Hepatocyte (in vitro differentiated cells): ENCODE results near the gene NTS. TPM values are rescaled to one million over a fixed set of nuclear protein-coding genes. Genes with fewer than 3 reads are reported as not detected.

Experiments
- DNase-seq: peaks from one replicate; pipeline ENCODE4 v3.0.0-alpha.2; 2016; ENCODE audit warnings: low spot score
- H2AFZ ChIP-seq: fragments of 200-600 bp; sonication (generic); 2 replicates; pipeline ENCODE4 v1.6.0; 2016; ENCODE audit warnings: antibody characterized with exemption, mild to moderate bottlenecking
- H3K27ac ChIP-seq: fragments of 200-600 bp; sonication (generic); 2 replicates; pipeline ENCODE4 v1.5.1; 2016; ENCODE audit warnings: mild to moderate bottlenecking
- H3K27me3 ChIP-seq: fragments of 200-600 bp; sonication (generic); 2 replicates; pipeline ENCODE4 v1.6.1; 2016
- H3K36me3 ChIP-seq: fragments of 200-600 bp; sonication (generic); replicated peaks from 2 replicates; pipeline ENCODE4 v1.5.1; 2016; ENCODE audit warnings: low read depth; ENCODE audit not compliant: insufficient read depth
- H3K4me1 ChIP-seq: fragments of 200-600 bp; sonication (generic); 2 replicates; pipeline ENCODE4 v1.5.1; 2016; ENCODE audit warnings: mild to moderate bottlenecking, moderate library complexity; ENCODE audit not compliant: insufficient read depth
- H3K4me2 ChIP-seq: fragments of 200-600 bp; sonication (generic); 2 replicates; pipeline ENCODE4 v1.6.0; 2016
- H3K4me3 ChIP-seq: fragments of 200-600 bp; sonication (generic); 2 replicates; pipeline ENCODE4 v1.5.1; 2016; ENCODE audit warnings: mild to moderate bottlenecking
- H3K79me2 ChIP-seq: fragments of 200-600 bp; sonication (generic); 2 replicates; pipeline ENCODE4 v1.6.0; 2017; ENCODE audit warnings: mild to moderate bottlenecking
- H3K9me2 ChIP-seq: fragments of 200-600 bp; sonication (generic); replicated peaks from 2 replicates; pipeline ENCODE4 v1.6.0; 2017; ENCODE audit warnings: mild to moderate bottlenecking; ENCODE audit not compliant: insufficient read depth
- H3K9me3 ChIP-seq: fragments of 200-600 bp; sonication (generic); 2 replicates; pipeline ENCODE4 v1.5.1; 2016; ENCODE audit warnings: low read depth, mild to moderate bottlenecking
- H4K20me1 ChIP-seq: fragments of 200-600 bp; sonication (generic); 2 replicates; pipeline ENCODE4 v1.6.0; 2016; ENCODE audit warnings: mild to moderate bottlenecking; ENCODE audit not compliant: insufficient read depth, poor library complexity, severe bottlenecking
- CTCF ChIP-seq: fragments of 200-600 bp; sonication (generic); IDR thresholded peaks from 2 replicates; pipeline ENCODE4 v1.5.1; 2016; ENCODE audit warnings: antibody characterized with exemption, mild to moderate bottlenecking; ENCODE audit not compliant: poor library complexity
- EZH2 ChIP-seq: fragments of 200-600 bp; sonication (generic); IDR thresholded peaks from 2 replicates; pipeline ENCODE4 v1.6.1; 2016; ENCODE audit warnings: antibody characterized with exemption, mild to moderate bottlenecking, borderline replicate concordance
- EZH2phosphoT487 ChIP-seq: fragments of 200-600 bp; sonication (generic); IDR thresholded peaks from one replicate; pipeline ENCODE4 v1.6.1; 2018; ENCODE audit warnings: antibody characterized with exemption, mild to moderate bottlenecking, low read depth, moderate library complexity; ENCODE audit not compliant: unreplicated experiment, severe bottlenecking
- WGBS: methylation state at CpG from one replicate; pipeline ENCODE4 v1.1.6; 2016; ENCODE audit warnings: low lambda C conversion rate; ENCODE audit errors: missing lambda C conversion rate; 5-methylcytosine and 5-hydroxymethylcytosine counted together
- polyA plus RNA-seq: library from polyadenylated mRNA; unstranded; fragments of >200 nt; fragmentation: Nextera tagmentation; extraction: Ambion mirVana; gene quantifications from 2 replicates; pipeline ENCODE4 v1.2.1, GENCODE V29; 2016
- total RNA-seq: library from RNA; depleted of rRNA; stranded (reverse); fragments of >200 nt; gene quantifications from 2 replicates; pipeline ENCODE4 v1.2.3, GENCODE V29; 2014

NTS gene
- total and polyA plus RNA-seq, 2 experiments from 2014 or later, result 3.2 to 18.4 TPM

DNA sequence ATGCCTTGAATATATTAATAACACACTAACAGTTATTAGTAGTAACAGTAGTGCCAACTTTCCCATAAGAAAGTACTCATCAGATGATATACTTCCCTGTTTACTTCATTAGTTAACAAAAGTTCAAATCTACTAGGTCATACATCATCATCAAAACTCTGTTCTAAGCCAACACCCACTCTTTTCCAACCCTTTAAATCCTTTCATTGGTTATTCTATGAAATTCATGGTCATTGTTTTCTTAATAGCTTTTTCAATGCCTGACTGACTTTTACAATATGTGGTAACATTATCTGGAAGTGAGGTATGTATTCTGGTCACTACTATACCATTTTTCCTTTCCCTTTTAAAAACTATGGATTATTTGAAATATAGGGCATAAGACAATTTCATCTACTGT is 9.7 kb downstream of the NTS start:
- H3K9me3 ChIP-seq, result no peaks in the 10 kb centered on the region
- no peak for DNase-seq
- no peak overlapping the region for H3K4me3 ChIP-seq
- no peak overlapping the region for H3K4me2 ChIP-seq
- H3K79me2 ChIP-seq, result no peaks in the 10 kb centered on the region
- H2AFZ ChIP-seq, result no peak overlapping the region
- no peaks in the 10 kb centered on the region for H3K9me2 ChIP-seq
- H3K4me1 ChIP-seq, result no peaks in the 10 kb centered on the region
- H4K20me1 ChIP-seq, result no peaks in the 10 kb centered on the region
- H3K27ac ChIP-seq, result no peak overlapping the region
- no peaks in the 10 kb centered on the region for H3K27me3 ChIP-seq
- no peaks in the 10 kb centered on the region for H3K36me3 ChIP-seq
- TF ChIP-seq EZH2 (no peak), EZH2phosphoT487 (no peak), CTCF (no peak)

GRCh38 chr12:85894653-85895052 is 20.6 kb downstream of the NTS start:
- no peak for DNase-seq
- Histone ChIP-seq H3K9me3 (no peaks in the 10 kb centered on the region), H3K4me2 (no peak overlapping the region), H3K4me3 (no peak overlapping the region), H2AFZ (no peak overlapping the region), H3K4me1 (no peaks in the 10 kb centered on the region), H3K36me3 (no peaks in the 10 kb centered on the region), H4K20me1 (no peaks in the 10 kb centered on the region), H3K9me2 (no peaks in the 10 kb centered on the region), H3K27me3 (no peaks in the 10 kb centered on the region), H3K79me2 (no peaks in the 10 kb centered on the region), H3K27ac (no peak overlapping the region)
- TF ChIP-seq EZH2phosphoT487, result no peak
- no peak for TF ChIP-seq EZH2
- TF ChIP-seq CTCF, result no peak

DNA sequence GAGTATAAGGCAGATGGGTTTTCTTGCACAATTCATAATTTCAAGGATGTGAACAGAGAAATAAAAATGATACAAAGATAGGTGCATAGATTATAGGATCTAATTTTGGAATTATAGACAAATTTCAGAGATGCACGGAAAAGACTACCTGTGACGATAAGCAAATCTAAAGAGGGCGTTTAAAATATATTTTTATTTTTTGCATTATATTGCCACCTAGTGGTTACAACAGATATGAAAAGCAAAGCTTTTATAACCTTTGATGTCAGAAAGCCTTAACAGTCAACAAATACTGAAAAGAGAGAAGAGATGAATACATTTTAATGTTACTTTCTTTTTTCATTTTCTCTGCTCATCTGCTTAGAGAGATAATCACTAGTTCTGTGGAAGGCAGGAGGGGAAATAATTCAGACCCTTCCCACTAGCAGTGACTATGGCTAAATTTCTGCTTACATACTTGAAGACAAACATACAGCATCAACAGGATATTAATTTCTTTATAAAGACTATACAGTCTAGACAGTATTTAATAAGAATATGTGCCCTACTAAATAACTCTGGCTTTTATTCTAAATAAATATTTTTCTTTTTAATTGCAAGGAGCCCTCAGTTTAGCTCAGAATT is 46.3 kb downstream of the NTS start:
- no peak overlapping the region for H3K4me2 ChIP-seq
- 10% methylated on average over 3 of the region's 3 CpGs for WGBS

More for the DNA sequence above, 46.3 kb downstream of the NTS start:
- H4K20me1 ChIP-seq, result no peaks in the 10 kb centered on the region
- H3K9me2 ChIP-seq, result no peaks in the 10 kb centered on the region
- no peak overlapping the region for H3K4me3 ChIP-seq
- no peaks in the 10 kb centered on the region for H3K4me1 ChIP-seq
- no peaks in the 10 kb centered on the region for H3K27me3 ChIP-seq
- no peak overlapping the region for H2AFZ ChIP-seq
- H3K36me3 ChIP-seq, result no peaks in the 10 kb centered on the region
- no peak overlapping the region for H3K27ac ChIP-seq
- H3K9me3 ChIP-seq, result no peaks in the 10 kb centered on the region
- DNase-seq, result peak; percentile 21
- no peaks in the 10 kb centered on the region for H3K79me2 ChIP-seq
- TF ChIP-seq EZH2phosphoT487 (no peak), CTCF (peak; percentile 64), EZH2 (no peak)
